Right lobe of liver (tissue), 4 donors: Measurements from ENCODE around the gene DENND4C.
"Not testable (repeated sequence)": the region's sequence is repeated elsewhere in the genome, so short reads cannot be mapped to it uniquely, and the experiment has no call there.

Experiments used
- CTCF ChIP-seq, 4 donors: fragments of 200-600 bp in 3 of 4; fragments of 450-650 bp in 1 of 4; IDR thresholded peaks; one replicate each; pipeline versions ENCODE4 v1.5.1 to v1.8.0; 2016 to 2022; ENCODE audit warnings: antibody characterized with exemption in 4 of 4, mild to moderate bottlenecking in 2 of 4
- POLR2A ChIP-seq: fragments of 450-650 bp; IDR thresholded peaks from one replicate; pipeline ENCODE4 v1.6.1; 2017; ENCODE audit warnings: antibody characterized with exemption, mild to moderate bottlenecking
- donor health status: DM: no; HTN: no; CAD: no.
- donor health status: DM: no; HTN: no; CAD: no.
- donor health status: DM: no; HTN: yes; CAD: no.

GRCh38 chr9:19266778-19267384 lies 36.4 kb downstream of the DENND4C start:
- not testable (repeated sequence) for TF ChIP-seq CTCF (IDR thresholded peaks at IDR 0.05); POLR2A
